Retinal pigment epithelial cell (primary cell): Measurements from ENCODE around the gene DDX55.

Experiments
- DNase-seq: peaks from one replicate; pipeline ENCODE4 v3.0.0-alpha.2; 2010; ENCODE audit warnings: low read depth
- H3K4me3 ChIP-seq: 2 replicates; pipeline ENCODE4 v1.5.1; 2011; ENCODE audit warnings: mild to moderate bottlenecking, low read length, control low read depth, moderate library complexity
- TF ChIP-seq, protein P1 (sequence below): conservative IDR thresholded peaks from 2 replicates; pipeline ENCODE4 v1.5.1; 2011; ENCODE audit warnings: low read depth, low read length, control low read depth, inconsistent platforms

Gene DDX55

DNA sequence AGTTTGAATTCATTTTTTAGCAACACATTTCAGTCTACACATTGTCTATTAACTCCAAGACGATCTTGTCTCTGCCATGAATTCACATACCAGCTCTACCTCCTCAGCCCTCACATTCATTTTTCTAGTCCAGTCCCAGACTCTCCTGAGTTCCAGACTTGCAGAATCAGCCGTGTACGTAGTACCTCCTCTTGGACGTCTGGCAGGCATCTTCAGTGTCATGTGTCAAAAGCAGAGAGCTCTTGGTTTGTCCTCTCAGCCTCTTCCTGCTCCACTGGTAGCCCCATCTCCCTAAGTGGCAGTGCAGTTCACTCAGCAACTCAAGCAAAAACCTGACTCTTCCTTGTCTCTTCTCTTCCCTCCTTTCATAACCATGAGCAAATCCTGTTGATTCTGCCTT, 54.5 kb downstream of the DDX55 start:
- no peak for DNase-seq
- TF ChIP-seq, protein P1, sequence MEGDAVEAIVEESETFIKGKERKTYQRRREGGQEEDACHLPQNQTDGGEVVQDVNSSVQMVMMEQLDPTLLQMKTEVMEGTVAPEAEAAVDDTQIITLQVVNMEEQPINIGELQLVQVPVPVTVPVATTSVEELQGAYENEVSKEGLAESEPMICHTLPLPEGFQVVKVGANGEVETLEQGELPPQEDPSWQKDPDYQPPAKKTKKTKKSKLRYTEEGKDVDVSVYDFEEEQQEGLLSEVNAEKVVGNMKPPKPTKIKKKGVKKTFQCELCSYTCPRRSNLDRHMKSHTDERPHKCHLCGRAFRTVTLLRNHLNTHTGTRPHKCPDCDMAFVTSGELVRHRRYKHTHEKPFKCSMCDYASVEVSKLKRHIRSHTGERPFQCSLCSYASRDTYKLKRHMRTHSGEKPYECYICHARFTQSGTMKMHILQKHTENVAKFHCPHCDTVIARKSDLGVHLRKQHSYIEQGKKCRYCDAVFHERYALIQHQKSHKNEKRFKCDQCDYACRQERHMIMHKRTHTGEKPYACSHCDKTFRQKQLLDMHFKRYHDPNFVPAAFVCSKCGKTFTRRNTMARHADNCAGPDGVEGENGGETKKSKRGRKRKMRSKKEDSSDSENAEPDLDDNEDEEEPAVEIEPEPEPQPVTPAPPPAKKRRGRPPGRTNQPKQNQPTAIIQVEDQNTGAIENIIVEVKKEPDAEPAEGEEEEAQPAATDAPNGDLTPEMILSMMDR: no peak
- H3K4me3 ChIP-seq: no peak overlapping the region

DNA sequence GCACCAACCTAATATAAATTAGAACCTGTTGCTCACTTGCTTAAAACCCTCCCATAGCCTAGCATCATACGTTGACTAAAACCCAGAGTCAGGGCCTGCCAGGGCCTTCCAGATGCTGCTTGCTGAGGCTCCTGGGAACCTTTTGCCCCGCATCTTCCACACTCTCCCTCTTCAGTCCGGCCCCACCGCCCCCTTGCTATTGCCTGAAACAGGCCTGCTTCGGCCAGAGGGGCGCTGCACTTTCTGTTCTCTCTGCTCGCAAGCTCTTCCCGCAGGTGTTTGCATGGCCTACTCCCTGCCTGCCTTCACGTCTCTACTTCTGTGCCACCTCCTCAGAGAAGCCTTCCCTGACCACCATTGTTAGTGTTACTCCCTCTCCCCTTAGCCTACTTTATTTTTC, 55.3 kb downstream of the DDX55 start:
- H3K4me3 ChIP-seq: no peak overlapping the region
- DNase-seq: no peak
- TF ChIP-seq, protein P1: no peak

DNA sequence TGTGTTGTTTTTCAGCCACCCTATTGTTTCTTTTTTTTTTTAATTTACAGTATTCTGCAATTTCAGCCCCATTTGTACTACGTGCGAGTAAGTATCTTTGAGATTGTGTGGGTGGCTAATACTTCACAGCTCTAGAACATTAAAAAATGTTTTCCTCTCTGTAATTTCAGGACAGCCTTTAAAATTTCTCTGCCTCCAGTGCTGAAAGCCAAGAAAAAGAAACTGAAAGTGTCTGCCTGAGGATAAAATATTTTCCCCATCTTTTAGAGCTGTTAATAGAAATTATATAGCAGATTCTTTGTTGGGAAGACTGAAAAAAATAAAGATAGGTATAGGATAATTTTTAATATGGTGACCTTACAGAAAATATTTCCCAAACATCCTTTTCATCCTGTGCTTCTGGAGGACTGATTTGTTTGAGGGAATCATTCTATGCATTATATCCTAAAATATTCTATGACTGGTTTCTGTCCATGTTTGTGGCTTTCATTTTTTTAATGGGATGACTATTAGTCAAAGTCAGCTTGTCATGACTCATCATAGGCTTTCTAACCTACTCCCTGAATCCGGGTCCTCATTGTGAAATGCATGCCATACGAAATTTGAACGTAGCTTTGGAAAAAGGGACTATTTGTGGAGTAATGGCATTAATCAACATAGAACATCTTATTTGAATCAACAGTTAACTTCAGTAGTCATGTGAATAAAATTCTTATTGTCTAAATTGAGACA, 58.3 kb downstream of the DDX55 start:
- DNase-seq: peak; percentile 48
- H3K4me3 ChIP-seq: no peak overlapping the region
- TF ChIP-seq, protein P1: no peak

DNA sequence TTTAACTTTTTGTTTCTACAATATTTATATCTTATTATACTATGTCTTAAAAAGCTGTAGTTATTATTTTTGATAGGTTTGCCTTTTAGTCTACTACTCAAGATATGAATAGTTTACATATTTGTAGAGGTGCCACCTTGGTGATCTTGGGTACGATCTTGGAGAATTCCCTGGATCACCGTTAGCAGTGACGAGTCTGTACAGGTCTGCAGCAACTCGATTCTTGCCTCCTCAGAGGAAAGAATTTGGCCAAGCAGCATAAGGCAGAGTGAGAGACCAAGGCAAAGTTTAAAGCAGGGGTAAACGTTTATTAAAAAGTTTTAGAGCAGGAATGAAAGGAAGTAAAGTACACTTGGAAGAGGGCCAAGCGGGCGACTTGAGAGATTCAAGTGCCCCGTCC, 65.9 kb downstream of the DDX55 start:
- no peak for DNase-seq
- no peak overlapping the region for H3K4me3 ChIP-seq
- TF ChIP-seq, protein P1: no peak
